ENCODE measurements around the gene UNC50. TPM values are rescaled to one million over a fixed set of nuclear protein-coding genes. Genes with fewer than 3 reads are reported as not detected.

The UNC50 gene
- total RNA-seq, result 56.5 and 69.1 TPM in 2 replicates
- polyA plus RNA-seq (2012), result 50.0 TPM

DNA sequence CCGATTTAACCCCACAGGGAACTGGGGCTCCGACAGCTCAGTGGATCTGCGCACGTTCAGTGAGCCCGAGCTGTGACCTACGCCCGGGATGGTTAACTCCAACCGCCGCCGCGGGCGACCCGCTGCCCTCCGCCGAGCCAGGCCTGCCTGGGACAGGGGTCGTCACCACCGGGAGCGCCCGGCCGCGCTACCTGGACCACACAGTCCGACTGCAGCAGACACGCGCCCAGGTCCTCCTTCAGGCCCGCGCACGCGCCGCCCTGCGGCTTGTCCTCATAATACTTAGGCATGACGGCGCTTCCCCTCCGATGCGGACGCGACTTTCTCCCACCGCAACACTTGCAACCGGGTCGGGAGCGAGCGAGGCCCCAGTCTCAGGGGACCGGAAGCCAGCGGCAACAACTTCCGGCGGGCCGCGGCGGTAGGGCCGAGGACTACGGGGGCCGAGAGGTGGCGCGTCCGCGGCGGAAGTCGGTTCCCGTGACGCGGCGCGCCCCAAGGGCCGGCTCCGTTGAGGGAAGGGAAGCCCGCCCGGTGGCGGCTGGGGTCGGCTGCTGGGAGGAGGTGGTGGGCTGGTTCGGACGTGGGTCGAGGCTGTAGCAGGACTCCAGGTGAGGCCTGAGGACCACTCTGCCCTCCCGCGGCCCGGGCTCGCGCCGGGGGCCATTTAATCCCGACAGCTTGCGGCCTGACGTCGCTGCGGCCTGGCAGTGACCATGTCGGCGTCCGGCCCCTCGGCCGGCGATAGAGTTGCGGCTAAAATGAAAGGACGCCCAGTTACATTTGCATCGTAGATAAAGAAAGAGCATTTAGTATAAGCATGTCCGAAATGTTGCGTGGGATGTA lies at the start of gene UNC50, which contains the start of gene COA5:
Gene UNC50 (plus strand): TSS at position 474 of the 846 bp plus-strand sequence. CDS start 1,171 bp downstream, outside the sequence.
Gene COA5 (minus strand): TSS at position 397 of the 846 bp plus-strand sequence. CDS start 107 bp downstream, at position 290.
- DNase-seq (ENCODE audit: low read depth), result peak; percentile 92

GRCh38 chr2:98558852-98559530 lies 49.4 kb upstream of the UNC50 start:
- no peak for DNase-seq (ENCODE audit: low read depth)

DNA sequence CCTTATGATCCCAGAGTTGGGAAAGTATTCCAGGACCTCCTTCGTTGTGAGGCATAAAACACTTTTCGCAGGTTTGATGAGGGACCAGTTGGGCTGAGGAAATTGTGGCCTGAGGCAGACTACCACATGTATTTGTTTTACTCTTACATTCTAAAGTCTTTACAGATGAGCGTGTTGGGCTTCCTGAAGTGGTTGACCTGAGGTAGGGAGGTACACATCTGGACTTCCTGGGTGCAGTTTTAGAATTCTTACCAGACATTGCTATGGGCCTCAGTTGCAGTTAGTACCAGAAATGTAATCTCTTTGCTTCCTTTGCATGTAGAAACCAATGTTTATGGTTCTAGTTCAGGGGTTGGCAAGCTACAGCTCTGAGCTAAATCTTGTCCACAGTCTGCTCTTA lies 48.8 kb upstream of the UNC50 start:
- no peak for DNase-seq (ENCODE audit: low read depth)

- peak; percentile 74 for DNase-seq (ENCODE audit: low read depth)
These were observed 48.1 kb upstream of the UNC50 start for GRCh38 chr2:98560256-98560771.

GRCh38 chr2:98561018-98561417 lies 47.4 kb upstream of the UNC50 start:
- DNase-seq (ENCODE audit: low read depth), result no peak

- DNase-seq (ENCODE audit: low read depth), result peak; percentile 33
These were observed 46.3 kb upstream of the UNC50 start for GRCh38 chr2:98561902-98562695.

DNA sequence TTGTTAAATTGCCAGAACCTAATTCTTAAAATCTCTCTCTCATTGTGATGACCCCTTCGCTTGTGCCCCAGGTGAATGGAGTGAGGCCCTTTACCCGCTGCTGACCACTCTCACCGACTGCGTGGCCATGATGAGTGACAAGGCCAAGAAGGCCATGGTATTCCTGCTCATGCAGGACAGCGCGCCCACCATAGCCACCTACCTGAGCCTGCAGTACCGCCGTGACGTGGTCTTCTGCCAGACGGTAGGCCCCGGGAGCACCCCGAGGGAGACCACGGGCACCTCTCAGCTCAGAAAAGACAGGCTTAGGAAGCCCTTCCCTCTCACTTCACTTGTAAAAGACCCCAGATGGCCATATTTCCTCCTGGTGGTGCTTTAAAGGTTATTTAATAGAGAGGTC lies 45.0 kb upstream of the UNC50 start:
- no peak for DNase-seq (ENCODE audit: low read depth)

GRCh38 chr2:98564541-98565132 lies 43.8 kb upstream of the UNC50 start:
- DNase-seq (ENCODE audit: low read depth), result no peak

DNA sequence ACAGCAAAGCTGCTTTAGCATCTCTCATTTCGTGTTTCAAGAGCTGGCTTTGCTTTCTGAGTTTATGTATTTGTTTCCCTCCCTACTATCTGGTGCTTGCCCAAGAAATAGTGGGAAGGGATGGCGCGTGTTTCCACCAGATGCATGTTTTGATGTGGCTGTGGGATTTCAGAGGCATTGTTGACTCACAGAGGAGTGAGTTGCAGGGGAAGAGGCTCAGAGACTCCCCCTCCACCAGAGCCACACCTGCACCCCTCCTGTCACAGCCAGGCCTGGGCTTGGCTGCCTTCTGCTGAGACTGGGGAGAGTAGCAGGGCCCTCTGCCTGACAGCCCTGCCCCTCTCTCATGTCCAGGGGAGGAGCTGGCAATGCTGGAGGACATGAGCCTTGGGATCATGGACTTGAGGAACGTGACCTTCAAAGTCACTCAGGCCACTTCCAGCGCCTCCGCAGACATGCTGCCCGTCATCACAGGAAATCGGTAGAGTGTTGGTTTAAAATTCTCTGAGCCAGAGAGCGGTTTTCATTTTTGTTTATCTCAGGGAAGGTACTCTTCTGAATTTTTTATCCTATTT lies 43.0 kb upstream of the UNC50 start:
- DNase-seq (ENCODE audit: low read depth), result no peak

- DNase-seq (ENCODE audit: low read depth), result no peak
These were observed 42.4 kb upstream of the UNC50 start for GRCh38 chr2:98565941-98566340.

GRCh38 chr2:98568161-98568956 lies 40.0 kb upstream of the UNC50 start:
- no peak for DNase-seq (ENCODE audit: low read depth)

GRCh38 chr2:98569197-98569793 lies 39.1 kb upstream of the UNC50 start:
- DNase-seq (ENCODE audit: low read depth), result peak; percentile 7

- no peak for DNase-seq (ENCODE audit: low read depth)
These were observed 38.5 kb upstream of the UNC50 start for GRCh38 chr2:98569915-98570314.

DNA sequence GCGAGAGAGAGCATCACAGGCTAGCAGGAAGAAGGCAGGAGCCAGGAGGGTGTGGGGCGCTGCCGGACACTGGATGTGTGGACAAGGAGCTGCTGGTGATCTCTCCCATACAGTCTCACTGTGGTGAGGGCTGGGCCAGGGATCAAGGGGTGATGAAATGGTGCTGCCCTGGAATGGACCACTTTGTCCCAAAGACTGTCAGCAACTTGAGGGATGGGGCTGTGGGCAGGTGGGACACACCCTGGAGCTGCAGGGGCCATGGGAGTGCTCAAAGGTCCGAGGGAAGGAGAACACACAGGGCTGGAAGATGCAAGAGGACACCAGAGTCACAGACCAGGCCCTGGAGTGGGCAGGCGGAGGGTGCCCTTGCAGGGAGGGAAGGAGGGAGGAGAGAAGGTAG lies 38.0 kb upstream of the UNC50 start:
- no peak for DNase-seq (ENCODE audit: low read depth)

DNA sequence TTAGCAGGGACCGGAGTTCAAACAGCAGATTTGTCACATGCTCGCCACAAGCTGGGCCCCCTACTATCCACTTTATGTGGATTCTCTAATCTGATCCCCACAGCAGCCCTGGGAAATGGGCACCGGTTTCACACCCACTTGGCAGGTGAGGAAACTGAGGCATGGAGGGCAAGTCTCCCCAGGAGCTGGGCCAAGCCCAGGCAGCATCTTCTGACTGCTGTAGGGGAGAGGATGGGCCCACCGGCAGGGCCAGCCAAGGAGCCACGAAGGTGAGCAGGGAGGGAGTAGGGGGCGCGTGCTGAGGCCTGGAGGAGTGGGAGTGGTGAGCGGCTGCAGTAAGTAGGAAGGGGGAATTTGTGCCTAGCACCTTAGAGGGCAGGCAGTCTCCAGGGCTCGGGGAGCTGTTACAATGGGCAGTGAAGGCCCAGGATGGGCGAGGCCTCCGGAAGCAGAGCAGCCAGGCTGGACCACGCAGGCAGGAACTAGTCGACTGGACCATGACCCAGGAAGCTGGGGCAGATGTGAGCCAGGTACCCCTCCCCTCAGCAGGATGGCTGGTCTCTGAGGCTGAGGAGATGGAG lies 37.2 kb upstream of the UNC50 start:
- DNase-seq (ENCODE audit: low read depth), result no peak

DNA sequence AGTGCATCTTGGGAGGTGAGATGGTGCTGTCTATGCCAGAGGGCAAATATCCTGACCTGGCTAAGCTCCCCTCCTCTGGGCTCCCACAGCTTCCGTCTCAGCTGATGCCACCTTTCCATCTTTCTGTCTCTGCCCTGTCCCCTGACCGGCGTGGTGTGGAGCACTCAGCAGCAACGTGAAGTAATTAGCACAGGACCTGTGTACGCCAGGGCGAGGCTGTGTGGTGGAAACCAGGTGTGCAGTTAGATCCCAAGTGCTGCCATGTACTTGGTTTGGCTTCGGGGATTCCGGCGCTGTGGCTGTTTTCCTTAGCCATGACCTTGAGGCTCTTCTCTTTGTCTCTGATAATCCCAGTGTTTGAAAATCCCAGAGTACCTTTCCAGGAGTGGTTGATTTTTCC lies 36.6 kb upstream of the UNC50 start:
- no peak for DNase-seq (ENCODE audit: low read depth)

DNA sequence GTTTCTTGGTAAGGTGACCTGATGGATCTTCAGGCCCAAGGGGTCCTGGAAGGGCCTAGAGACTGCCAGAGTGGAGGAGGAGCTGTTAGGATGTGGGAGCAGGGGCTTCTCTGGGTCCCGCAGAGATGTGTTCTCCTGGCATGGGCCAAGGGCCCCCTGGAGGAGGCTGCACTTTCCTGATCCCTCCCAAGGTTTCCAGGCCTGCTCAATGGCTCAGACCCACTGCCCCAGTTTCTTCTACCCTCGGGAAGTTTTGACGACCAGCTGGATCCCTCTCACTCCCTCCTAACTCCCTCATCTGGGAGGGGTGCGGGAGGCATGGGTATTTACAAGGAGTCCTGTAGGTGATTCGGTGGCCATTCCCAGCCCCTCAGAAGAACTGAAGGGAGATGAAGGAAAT lies 36.2 kb upstream of the UNC50 start:
- no peak for DNase-seq (ENCODE audit: low read depth)

- DNase-seq (ENCODE audit: low read depth), result no peak
These were observed 35.7 kb upstream of the UNC50 start for GRCh38 chr2:98572676-98573075.

- no peak for DNase-seq (ENCODE audit: low read depth)
These were observed 35.0 kb upstream of the UNC50 start for GRCh38 chr2:98573426-98573825.

Data from myocyte (in vitro differentiated cells).